Measurements from ENCODE around the gene GPX3. TPM values are rescaled to one million over a fixed set of nuclear protein-coding genes. Genes with fewer than 3 reads are reported as not detected.

Gene GPX3
- total RNA-seq, 1 experiment from 2014 or later: 20.4 TPM

- H4K8ac ChIP-seq (replicated peaks; ENCODE audit: insufficient read length, low read depth, low read length): no peak overlapping the region
- H3K9me3 ChIP-seq (ENCODE audit: control insufficient read depth, low read depth, low read length): no peaks in the 10 kb centered on the region
- no peaks in the 10 kb centered on the region for H3K27me3 ChIP-seq (ENCODE audit: insufficient read depth, low read length)
- no peak overlapping the region for H3K27ac ChIP-seq (ENCODE audit: insufficient read length, low read depth, low read length)
- no peak overlapping the region for H2BK20ac ChIP-seq (ENCODE audit: low read depth, low read length, poor library complexity, severe bottlenecking)
- H3K27me3 Mint-ChIP-seq (ENCODE audit: low read depth): no peaks in the 10 kb centered on the region; the same call in 1 of the 2 replicates
- H3K14ac ChIP-seq (ENCODE audit: insufficient read depth, low read length): no peak overlapping the region
- no peak overlapping the region for H2BK120ac ChIP-seq (ENCODE audit: low read depth, low read length, poor library complexity, severe bottlenecking)
- no peak overlapping the region for H3K56ac ChIP-seq (ENCODE audit: insufficient read length, low read depth, low read length)
- TF ChIP-seq, protein P1, sequence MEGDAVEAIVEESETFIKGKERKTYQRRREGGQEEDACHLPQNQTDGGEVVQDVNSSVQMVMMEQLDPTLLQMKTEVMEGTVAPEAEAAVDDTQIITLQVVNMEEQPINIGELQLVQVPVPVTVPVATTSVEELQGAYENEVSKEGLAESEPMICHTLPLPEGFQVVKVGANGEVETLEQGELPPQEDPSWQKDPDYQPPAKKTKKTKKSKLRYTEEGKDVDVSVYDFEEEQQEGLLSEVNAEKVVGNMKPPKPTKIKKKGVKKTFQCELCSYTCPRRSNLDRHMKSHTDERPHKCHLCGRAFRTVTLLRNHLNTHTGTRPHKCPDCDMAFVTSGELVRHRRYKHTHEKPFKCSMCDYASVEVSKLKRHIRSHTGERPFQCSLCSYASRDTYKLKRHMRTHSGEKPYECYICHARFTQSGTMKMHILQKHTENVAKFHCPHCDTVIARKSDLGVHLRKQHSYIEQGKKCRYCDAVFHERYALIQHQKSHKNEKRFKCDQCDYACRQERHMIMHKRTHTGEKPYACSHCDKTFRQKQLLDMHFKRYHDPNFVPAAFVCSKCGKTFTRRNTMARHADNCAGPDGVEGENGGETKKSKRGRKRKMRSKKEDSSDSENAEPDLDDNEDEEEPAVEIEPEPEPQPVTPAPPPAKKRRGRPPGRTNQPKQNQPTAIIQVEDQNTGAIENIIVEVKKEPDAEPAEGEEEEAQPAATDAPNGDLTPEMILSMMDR (conservative IDR thresholded peaks at IDR 0.05): no peak
- peak; percentile 20 for DNase-seq
- H3T11ph ChIP-seq (ENCODE audit: low read length): no peak overlapping the region
- no peak overlapping the region for H3K9ac ChIP-seq (ENCODE audit: extremely low read depth, insufficient read length, low read length)
- no peak overlapping the region for H3K18ac ChIP-seq (ENCODE audit: insufficient read length, low read depth, low read length)
- no peak overlapping the region for H2BK15ac ChIP-seq (ENCODE audit: low read depth, low read length)
- no peak overlapping the region for H3K27ac Mint-ChIP-seq
- H4K91ac ChIP-seq (ENCODE audit: insufficient read length, low read depth, low read length): no peak overlapping the region
- no peaks in the 10 kb centered on the region for H3K79me2 ChIP-seq (ENCODE audit: insufficient read depth, low read length)
- no peak overlapping the region for H2AFZ ChIP-seq (ENCODE audit: low read length)
- H3K4ac ChIP-seq (ENCODE audit: low read depth, low read length): no peak overlapping the region
- no CpG with 5 or more reads among the region's 7 CpGs for whole genome bisulfite sequencing (ENCODE audit: extremely low coverage, insufficient read length, low lambda C conversion rate)
- H4K20me1 ChIP-seq (ENCODE audit: control insufficient read depth, insufficient read depth, insufficient read length): no peaks in the 10 kb centered on the region
- H3K4me1 Mint-ChIP-seq: peaks cover 7 to 8% of the 10 kb centered on the region in 2 experiments
- H2BK5ac ChIP-seq (ENCODE audit: insufficient read length, low read length): no peak overlapping the region
- no peaks in the 10 kb centered on the region for H3K4me1 ChIP-seq (ENCODE audit: insufficient read depth, low read length)
- H3K23ac ChIP-seq (ENCODE audit: insufficient read length, low read depth, low read length): no peak overlapping the region
- H2AK5ac ChIP-seq (ENCODE audit: insufficient read length, low read length): no peak overlapping the region
- no peaks in the 10 kb centered on the region for H3K79me1 ChIP-seq (ENCODE audit: insufficient read depth, low read depth, low read length, poor library complexity, severe bottlenecking)
- H3K4me2 ChIP-seq (ENCODE audit: insufficient read depth, insufficient read length, low read length): no peak overlapping the region
- H4K5ac ChIP-seq (ENCODE audit: insufficient read length, low read depth, low read length): no peak overlapping the region
- no peak overlapping the region; a peak in 1 of 5 replicates for H3K4me3 Mint-ChIP-seq
- H3K23me2 ChIP-seq (ENCODE audit: insufficient read length, low read depth, low read length, poor library complexity, severe bottlenecking): no peaks in the 10 kb centered on the region
- H3K9me3 Mint-ChIP-seq: peaks cover 3 to 10% of the 10 kb centered on the region in 2 experiments; a peak in 3 of 5 replicates
- no peaks in the 10 kb centered on the region for H3K36me3 Mint-ChIP-seq (ENCODE audit: insufficient read depth in 1 of 3, low read depth in 3 of 3)
- H2BK12ac ChIP-seq (ENCODE audit: insufficient read length, low read depth, low read length): no peak overlapping the region
Observed at GRCh38 chr5:150999704-151000442, 20.5 kb upstream of the GPX3 start.

Data from H9 (cell line).